Stimulated activated CD8-positive, alpha-beta memory T cell treated with anti-CD3 and anti-CD28 coated beads, Interleukin-15, amount 100 ng/mL, for 24 hours (primary cell): Measurements from ENCODE around the gene ZAR1.

Experiments used
- DNase-seq: peaks from one replicate; pipeline ENCODE4 v3.0.0-alpha.2; 2020; ENCODE audit warnings: low read depth

ZAR1 gene

DNA sequence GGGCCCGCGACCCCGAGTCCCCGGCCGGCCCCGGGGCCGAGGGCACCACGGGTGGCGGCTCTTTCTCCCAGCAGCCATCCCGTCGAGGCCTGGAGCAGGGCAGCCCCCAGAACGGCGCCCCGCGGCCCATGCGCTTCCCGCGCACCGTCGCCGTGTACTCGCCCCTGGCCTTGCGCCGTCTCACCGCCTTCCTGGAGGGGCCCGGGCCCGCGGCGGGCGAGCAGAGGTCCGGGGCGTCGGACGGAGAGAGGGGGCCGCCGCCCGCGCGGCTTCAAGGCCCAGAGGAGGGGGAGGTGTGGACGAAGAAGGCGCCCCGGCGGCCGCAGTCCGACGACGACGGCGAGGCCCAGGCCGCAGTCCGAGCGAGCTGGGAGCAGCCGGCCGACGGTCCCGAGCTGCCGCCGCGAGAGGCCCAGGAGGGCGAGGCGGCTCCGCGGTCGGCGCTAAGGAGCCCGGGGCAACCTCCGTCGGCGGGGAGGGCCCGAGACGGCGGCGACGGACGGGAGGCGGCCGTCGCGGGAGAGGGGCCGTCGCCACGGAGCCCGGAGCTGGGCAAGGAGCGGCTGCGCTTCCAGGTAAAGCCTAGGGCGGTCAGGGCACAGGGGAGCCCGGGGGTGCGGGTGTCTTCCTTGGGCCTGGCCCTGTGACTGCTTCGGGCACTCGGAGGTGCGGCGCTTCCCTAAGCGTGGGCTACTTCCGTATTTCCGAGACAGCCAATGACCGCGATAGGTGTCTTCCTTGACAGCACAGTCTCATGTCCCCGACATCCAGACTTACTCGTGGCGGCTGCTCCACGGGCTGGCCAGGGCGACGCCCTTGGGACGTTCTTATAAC is 845 bp downstream of the ZAR1 start:
- DNase-seq: no peak

DNA sequence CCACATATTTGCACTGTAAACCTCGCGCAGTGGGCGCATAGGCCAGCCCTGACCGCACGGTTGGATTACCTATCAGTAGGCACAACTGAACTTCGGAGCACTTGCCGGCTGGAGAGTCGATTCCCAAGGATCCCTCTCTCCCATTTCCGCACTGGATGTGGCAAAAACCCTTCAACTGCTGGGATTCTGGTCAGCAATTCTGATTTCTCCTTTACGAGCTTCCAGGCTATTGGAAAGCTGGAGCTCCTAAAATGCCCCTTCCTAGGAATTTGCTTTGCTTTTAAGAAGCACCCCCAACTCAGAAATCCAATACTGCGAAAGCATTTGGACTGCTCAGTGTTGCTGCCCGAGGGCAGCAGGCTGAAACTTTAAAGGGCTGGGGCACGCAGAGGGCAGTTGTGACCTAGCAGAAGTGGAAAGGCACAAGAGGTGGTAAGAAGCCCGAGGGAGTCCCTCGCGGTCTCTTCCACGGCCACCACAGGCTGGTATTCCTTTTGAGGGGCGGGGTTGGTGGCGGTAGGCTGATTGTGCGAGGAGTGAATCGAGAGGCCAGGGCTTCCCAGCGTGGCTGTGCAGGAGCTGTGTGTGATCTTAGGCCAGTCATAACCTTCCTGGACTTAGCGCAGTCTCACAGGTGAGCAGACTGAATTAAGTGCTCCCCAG is 1.6 kb downstream of the ZAR1 start:
- no peak for DNase-seq

DNA sequence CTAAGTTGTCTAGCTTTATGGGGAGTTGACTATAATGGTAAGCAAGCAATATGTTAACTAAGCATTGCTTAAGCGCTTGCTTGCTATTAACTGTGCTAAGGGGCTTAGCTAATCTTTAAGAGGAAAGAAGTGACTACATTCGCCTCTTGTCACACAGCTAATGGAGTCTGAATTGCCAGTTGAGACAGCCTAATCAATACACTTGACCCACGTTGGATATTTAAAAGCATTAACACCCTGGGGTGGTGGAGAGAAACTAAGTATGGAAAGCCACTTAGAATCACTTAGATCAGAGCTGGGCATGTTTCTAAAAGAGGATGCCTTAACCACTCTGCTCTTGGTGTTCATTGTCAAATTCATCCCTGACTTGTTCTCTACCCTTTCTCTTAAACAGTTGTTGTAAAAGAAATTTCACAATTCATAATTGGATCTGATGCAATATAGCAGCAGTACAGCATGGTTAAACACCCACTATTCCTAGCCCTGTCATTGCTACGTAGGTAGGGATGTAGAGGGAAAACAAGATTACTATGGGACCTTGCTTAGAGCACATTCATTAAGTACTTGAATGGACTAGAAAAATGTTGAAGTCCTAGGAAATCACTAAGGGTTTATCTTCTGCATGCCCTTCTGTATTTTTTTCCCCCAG is 3.5 kb downstream of the ZAR1 start:
- DNase-seq: no peak

DNA sequence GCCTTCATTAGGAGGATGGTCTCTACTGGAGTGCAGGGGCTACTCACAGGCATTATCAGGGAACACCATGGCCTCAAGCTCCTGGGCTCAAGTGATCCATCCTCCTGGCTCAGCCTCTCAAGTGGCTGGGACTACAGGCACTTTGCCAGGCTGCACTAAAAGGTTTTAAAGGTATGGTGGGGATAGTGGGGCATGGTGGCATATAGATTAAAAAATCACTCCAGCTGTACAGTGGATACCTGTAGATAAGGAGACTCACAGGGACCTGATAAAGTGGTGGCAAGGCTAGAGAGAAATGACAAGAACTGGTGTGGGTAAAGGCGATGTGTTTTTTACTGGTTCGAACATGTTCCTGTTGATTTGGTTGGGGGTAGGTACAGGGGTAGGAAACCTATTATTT is 5.9 kb downstream of the ZAR1 start:
- no peak for DNase-seq

DNA sequence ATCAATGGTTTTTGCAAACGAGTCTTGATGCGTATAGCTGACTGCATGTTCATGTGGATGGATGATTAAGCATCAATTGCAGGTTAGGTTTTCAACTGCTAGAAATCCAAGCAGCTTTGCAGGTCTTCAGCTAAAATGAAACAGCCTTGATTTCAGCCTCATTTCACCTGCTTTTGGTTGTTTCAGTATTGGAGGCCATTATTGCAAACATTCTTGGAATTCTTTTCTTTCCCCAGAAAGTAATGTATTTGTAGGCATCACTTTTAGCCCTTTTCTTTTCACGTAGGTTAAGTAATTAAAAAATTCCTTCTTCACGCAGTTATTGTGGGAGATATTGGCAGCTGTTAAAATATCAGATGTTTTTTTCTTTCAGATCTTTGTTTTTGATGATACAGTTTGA is 8.8 kb downstream of the ZAR1 start:
- DNase-seq: no peak

DNA sequence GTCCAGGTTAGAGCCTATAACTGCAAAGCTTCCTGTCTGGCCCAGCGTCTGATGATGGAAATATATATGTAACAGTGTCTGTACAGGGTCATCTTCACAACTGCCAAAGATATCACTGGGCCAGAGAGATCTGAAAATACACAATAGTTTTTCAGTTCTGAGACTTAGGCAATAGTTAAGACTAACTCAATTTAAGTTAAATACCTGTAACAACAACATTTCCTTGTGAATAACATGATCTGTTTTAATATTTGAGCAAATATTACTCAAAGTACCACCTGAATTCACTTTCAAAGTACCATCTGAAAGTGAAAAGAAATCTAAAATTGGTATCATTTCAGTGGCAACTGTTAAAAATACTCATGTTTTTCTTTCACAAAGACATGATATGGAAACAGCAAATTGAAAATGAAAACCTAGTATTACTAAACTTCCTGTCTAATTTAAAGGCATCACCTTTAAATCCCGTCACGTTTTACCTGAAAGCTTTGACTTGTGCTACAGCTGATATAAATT is 9.6 kb downstream of the ZAR1 start:
- no peak for DNase-seq

DNA sequence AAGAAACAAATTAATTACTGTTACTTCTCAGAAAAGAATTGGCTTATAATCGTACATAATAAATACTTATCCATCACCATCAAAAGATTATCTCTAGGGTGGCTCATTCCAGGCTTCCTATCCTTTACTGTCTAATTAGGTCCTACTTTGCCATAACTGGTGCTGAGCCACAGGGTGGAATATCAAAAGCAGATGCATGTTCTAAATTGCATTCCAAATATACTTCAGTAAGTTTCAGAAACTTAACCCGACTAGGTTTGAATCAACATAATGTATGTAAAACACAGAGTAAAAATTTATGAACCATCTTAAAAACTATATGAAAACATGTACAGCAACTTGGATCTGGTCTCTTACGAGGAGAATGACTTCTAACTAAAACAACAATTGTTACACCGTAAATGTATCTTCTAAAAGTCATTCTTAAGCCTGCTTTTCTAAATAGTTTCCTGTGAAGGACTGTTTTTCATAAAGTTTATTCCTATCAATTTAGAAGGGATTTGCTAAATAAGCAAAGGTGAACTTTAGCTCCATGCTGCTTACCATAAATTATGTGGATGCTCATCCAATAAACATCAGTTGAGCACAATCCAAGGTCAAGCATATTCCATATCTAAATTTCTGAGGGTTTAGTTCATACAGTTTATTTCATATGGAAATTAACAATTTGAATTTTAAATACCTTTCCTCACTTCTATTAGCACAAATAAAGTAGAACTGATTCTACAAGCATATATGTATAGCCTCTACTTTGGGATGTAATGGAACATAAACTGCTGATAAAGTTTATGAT is 13.4 kb downstream of the ZAR1 start:
- DNase-seq: no peak

DNA sequence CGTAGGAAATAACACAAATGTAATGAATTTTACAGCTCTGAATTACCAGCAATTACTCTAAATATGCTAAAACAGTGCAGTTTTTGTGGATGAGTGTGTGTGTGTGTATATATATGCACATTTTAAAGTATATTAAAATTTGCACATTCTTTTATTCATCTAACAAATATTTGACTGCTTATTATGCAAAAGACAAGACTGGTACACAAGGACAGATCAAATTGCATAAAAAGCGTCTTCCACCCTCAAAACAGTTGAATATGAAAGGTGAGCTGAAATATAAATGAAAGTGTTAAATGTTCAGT is 13.9 kb downstream of the ZAR1 start:
- no peak for DNase-seq

DNA sequence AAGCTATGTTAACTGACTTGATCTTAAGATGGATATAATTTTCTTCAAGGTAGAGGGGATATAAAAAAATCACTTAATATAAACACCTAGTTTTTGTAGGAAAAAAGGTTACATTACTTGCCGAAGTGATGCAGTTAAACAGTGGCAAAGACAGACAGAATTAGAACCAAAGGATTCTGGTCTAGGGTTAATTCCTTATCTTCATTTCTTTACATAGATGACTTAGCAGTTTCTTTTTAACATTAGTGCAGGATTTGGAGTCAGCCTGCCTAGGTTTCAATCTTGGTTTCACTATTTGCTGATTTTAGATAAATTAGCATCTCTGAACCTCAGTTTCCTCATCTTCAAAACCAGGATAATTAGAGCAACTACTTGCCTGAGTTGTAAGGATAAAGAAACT is 14.3 kb downstream of the ZAR1 start:
- no peak for DNase-seq

DNA sequence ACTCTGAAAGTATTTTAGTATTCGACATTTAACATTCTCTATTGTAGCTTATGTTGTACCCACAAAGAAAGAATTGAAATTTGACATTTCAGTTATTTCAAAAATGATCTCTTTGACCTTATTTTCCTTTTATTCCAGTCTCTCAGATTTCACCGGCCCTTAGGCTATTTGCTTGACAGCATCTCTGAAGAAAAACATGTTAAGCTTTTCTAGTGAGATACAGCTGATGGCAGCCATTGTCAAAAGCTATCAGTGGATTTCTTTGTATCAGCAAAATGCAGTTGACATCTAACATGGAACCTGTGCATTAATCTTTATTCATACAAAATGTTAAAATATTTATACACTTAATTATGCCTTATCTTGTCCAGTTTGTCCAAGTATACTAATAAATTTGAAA is 16.7 kb downstream of the ZAR1 start:
- no peak for DNase-seq

DNA sequence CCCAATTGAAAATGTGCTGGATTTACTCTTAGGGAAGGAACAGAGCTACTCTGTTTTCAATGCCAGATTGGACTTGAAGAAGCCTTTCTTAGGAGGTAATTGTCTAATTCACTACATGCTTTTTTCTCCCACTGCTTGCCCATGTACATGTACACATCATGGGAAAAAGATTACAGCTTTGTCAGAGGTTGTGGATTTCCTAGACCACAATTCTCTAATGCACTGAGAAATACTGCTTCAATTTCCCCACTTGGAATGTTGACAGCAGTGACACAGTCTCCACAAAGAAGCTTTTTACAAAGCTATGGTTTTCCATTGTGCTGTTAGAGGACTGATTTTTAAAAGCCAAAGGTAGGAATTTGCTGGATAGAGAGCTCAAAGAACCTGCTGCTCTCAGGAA is 19.5 kb downstream of the ZAR1 start:
- no peak for DNase-seq

DNA sequence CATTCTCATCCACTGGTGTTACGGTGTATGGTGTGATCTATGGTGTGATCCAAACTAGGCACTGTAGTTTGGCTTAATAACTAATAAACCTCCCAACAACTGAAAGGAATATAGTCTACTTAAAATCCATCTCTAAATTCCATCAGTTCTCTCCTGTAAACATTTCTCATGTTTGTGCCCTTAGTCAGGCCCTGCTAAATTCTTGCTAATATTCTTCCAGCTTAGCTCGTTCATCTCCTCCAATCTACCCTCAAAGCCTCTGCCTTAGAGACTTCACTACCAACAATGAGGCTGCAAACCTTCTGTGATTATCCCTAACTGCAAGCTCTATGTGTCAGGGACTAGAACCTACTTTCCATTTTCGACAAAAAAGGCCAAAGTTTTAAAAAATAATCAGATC is 28.1 kb downstream of the ZAR1 start:
- no peak for DNase-seq

DNA sequence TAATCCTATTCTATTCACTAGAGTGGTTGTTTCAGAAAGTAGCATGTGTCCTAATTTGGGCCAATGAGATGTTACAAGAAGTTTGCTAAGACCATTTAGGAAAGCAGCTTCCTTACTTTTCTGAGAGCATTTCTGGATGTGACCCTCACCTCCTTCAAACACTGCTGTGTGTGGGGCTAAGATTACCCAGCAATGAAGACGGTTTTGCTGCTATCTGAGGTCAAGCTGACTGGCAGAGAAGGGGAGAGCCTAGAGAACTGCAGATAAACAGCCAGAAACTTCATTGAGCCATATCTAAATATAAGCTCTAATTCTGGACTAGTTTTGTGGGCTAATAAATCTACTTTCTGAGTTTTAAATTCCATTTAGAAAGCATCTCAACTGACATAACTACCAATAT is 36.4 kb downstream of the ZAR1 start:
- no peak for DNase-seq

DNA sequence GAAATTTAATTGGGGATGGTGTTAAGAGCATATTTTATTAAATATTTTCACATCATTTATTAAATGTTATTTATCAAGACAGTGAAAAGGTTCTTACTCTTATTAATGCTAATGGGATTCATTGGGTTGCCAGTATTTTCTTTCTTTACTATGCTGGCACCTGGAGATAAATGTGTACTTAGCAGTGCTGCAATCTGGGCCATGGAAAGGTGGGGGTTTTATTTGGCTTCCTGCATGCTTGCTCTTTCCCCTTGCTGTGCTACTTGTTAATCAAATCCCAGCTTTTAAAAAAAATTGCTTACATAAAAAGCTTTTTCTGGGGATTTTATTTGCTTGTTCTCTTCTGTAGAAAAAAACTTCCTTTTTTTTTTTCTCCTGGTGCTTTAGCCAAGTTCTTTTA is 48.3 kb downstream of the ZAR1 start:
- DNase-seq: no peak

DNA sequence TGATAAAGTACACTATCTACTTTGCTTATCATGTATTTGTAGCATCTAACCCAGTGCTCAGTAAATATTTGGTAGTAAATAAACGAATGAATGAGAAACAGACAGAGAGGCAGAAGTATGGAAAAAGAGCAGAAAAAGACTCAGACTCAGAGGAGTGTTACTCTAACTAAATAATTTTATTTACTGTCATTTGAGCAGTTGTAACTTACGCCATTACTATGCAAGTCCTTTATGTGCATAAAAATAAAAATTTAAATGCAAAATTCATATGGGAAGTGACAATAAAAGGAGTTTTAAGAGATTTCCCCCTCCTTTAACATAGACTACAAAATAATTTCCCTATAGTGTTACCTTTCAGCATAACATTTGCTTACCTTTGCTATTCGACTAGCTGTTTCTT is 49.5 kb downstream of the ZAR1 start:
- DNase-seq: no peak

DNA sequence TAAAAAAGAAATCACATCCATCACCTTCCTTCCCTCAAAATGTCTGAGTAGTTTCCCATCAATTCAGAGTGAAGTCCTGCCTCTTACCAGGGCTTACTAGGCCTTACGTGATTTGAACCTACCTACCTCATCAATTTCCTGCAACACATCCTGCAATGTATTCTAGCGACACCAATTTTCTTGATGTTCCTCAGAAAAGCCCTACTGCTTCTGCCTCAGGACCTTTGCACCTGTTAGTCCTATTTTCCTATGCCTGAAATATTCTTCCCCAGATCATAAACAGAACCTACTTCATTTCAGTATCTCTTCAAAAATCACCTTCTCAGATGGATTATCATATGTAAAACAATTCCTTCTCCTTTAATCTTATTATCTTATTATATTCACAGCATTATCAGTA is 52.8 kb downstream of the ZAR1 start:
- DNase-seq: no peak

DNA sequence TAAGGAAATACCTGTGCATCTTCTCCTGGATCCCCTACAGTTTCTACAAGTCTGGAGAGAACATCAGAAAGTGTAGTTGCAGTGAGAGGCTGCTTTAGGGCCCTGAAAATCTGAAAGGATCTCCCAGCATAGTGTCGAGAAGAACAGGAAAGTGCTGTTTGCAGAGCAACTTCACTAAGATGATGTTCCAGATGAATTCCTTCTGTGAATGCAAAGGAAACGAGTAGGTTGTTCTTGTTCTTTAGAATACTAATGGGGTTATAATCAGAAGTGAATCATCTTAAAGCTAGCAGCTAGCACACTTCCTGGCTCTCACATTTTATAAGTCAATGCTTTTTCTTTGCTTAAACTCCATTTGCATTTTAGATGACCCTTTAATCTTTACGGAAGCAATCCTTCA is 53.7 kb downstream of the ZAR1 start:
- no peak for DNase-seq
